ENCODE results near the gene TUBB1. TPM values are rescaled to one million over a fixed set of nuclear protein-coding genes. Genes with fewer than 3 reads are reported as not detected.

The TUBB1 gene
- total RNA-seq, 2 donors from 2014 or later, result not detected

GRCh38 chr20:58998656-58999055 is 20.6 kb upstream of the TUBB1 start:
- H3K36me3 ChIP-seq (ENCODE audit: control insufficient read depth, insufficient read depth, low read length), result peaks cover 32% of the 10 kb centered on the region
- peaks cover 70% of the 10 kb centered on the region for H3K36me3 Mint-ChIP-seq (ENCODE audit: low read depth)
- H3K27me3 ChIP-seq (ENCODE audit: control insufficient read depth, insufficient read depth, low read length, poor library complexity, severe bottlenecking), result no peaks in the 10 kb centered on the region
- no peak for DNase-seq
- no peaks in the 10 kb centered on the region for H3K4me1 Mint-ChIP-seq
- no peak for TF ChIP-seq CTCF (conservative IDR thresholded peaks at IDR 0.05)
- no peak overlapping the region for H3K27ac Mint-ChIP-seq
- WGBS, 2 experiments (ENCODE audit: insufficient coverage in 1 of 2, insufficient read length in 1 of 2), result 83 to 92% methylated on average over 10 of the region's 11 CpGs
- no peaks in the 10 kb centered on the region for H3K9me3 ChIP-seq (ENCODE audit: control insufficient read depth, low read length)
- no peak overlapping the region for H3K4me3 ChIP-seq (ENCODE audit: low read length)
- H3K9me3 Mint-ChIP-seq, result no peaks in the 10 kb centered on the region
- H3K27me3 Mint-ChIP-seq (ENCODE audit: insufficient read depth), result no peaks in the 10 kb centered on the region
- H3K4me3 Mint-ChIP-seq, result no peak overlapping the region
- no peak overlapping the region for H3K27ac ChIP-seq (ENCODE audit: low read depth, low read length)
- no peak overlapping the region for H3K9ac ChIP-seq (ENCODE audit: extremely low read depth, low read length, poor library complexity, severe bottlenecking)
- H3K4me1 ChIP-seq (ENCODE audit: control insufficient read depth, insufficient read depth, low read length), result no peaks in the 10 kb centered on the region

GRCh38 chr20:59000326-59000725 is 18.9 kb upstream of the TUBB1 start:
- H3K4me3 ChIP-seq (ENCODE audit: low read length), result no peak overlapping the region
- H3K4me3 Mint-ChIP-seq, result no peak overlapping the region
- H3K36me3 Mint-ChIP-seq (ENCODE audit: low read depth), result peaks cover 64% of the 10 kb centered on the region
- H3K27me3 ChIP-seq (ENCODE audit: control insufficient read depth, insufficient read depth, low read length, poor library complexity, severe bottlenecking), result no peaks in the 10 kb centered on the region
- no peaks in the 10 kb centered on the region for H3K4me1 Mint-ChIP-seq
- no peak overlapping the region for H3K27ac Mint-ChIP-seq
- H3K27ac ChIP-seq (ENCODE audit: low read depth, low read length), result no peak overlapping the region
- H3K27me3 Mint-ChIP-seq (ENCODE audit: insufficient read depth), result peaks cover 2% of the 10 kb centered on the region
- no peaks in the 10 kb centered on the region for H3K4me1 ChIP-seq (ENCODE audit: control insufficient read depth, insufficient read depth, low read length)
- H3K36me3 ChIP-seq (ENCODE audit: control insufficient read depth, insufficient read depth, low read length), result peaks cover 20% of the 10 kb centered on the region
- no peaks in the 10 kb centered on the region for H3K9me3 ChIP-seq (ENCODE audit: control insufficient read depth, low read length)
- no peak for DNase-seq
- no peak overlapping the region for H3K9ac ChIP-seq (ENCODE audit: extremely low read depth, low read length, poor library complexity, severe bottlenecking)
- no peak for TF ChIP-seq CTCF (conservative IDR thresholded peaks at IDR 0.05)
- no peaks in the 10 kb centered on the region for H3K9me3 Mint-ChIP-seq
- 73% methylated on average over 3 of the region's 3 CpGs; no CpG with 5 or more reads in 1 of the 2 experiments for WGBS, 2 experiments (ENCODE audit: insufficient coverage in 1 of 2, insufficient read length in 1 of 2)

- WGBS, 2 experiments (ENCODE audit: insufficient coverage in 1 of 2, insufficient read length in 1 of 2), result 93 to 100% methylated on average over 3 to 13 of the region's 13 CpGs
- H3K9me3 ChIP-seq (ENCODE audit: control insufficient read depth, low read length), result no peaks in the 10 kb centered on the region
- no peak for TF ChIP-seq CTCF (conservative IDR thresholded peaks at IDR 0.05)
- H3K27me3 Mint-ChIP-seq (ENCODE audit: insufficient read depth), result peaks cover 2% of the 10 kb centered on the region
- H3K9me3 Mint-ChIP-seq, result no peaks in the 10 kb centered on the region
- no peak overlapping the region for H3K27ac Mint-ChIP-seq
- no peak for DNase-seq
- H3K9ac ChIP-seq (ENCODE audit: extremely low read depth, low read length, poor library complexity, severe bottlenecking), result no peak overlapping the region
- H3K27ac ChIP-seq (ENCODE audit: low read depth, low read length), result no peak overlapping the region
- H3K4me1 Mint-ChIP-seq, result no peaks in the 10 kb centered on the region
- no peaks in the 10 kb centered on the region for H3K27me3 ChIP-seq (ENCODE audit: control insufficient read depth, insufficient read depth, low read length, poor library complexity, severe bottlenecking)
- H3K4me3 ChIP-seq (ENCODE audit: low read length), result no peak overlapping the region
- no peak overlapping the region for H3K4me3 Mint-ChIP-seq
- peaks cover 57% of the 10 kb centered on the region for H3K36me3 Mint-ChIP-seq (ENCODE audit: low read depth)
- H3K4me1 ChIP-seq (ENCODE audit: control insufficient read depth, insufficient read depth, low read length), result no peaks in the 10 kb centered on the region
- H3K36me3 ChIP-seq (ENCODE audit: control insufficient read depth, insufficient read depth, low read length), result peaks cover 15% of the 10 kb centered on the region
These were observed 18.2 kb upstream of the TUBB1 start for GRCh38 chr20:59001068-59001448.
